ENCODE results near the gene COL16A1. TPM values are rescaled to one million over a fixed set of nuclear protein-coding genes. Genes with fewer than 3 reads are reported as not detected.

Gene COL16A1
- total and polyA plus RNA-seq, 2 of the 13 experiments (the other 11 are each of a cell fraction or from before 2014, with no cell fraction given), result 4.3 to 12.2 TPM

GRCh38 chr1:31715087-31715872 is 11.5 kb upstream of the COL16A1 start (continued):
- TF ChIP-seq ZNF768 (CRISPR knock-in tag; IDR thresholded peaks at IDR 0.05) (peak; percentile 65), ZC3H4 (CRISPR knock-in tag; IDR thresholded peaks at IDR 0.05; ENCODE audit: borderline replicate concordance) (0 out of 2 replicates have a peak, but pooled peaks have one; percentile 43), SALL1 (CRISPR knock-in tag; IDR thresholded peaks at IDR 0.05) (peak; percentile 82), EEA1 (CRISPR knock-in tag; IDR thresholded peaks at IDR 0.05; ENCODE audit: borderline replicate concordance) (peak; percentile 71; the same call in 1 of the 2 replicates), FUBP1 (CRISPR knock-in tag; IDR thresholded peaks at IDR 0.05; ENCODE audit: borderline replicate concordance) (no peak), ZNF260 (CRISPR knock-in tag; IDR thresholded peaks at IDR 0.05; ENCODE audit: borderline replicate concordance, low read depth) (no peak), ZNF513 (CRISPR knock-in tag; conservative IDR thresholded peaks at IDR 0.05) (no peak), ZNF20 (CRISPR knock-in tag; IDR thresholded peaks at IDR 0.05) (no peak), PRDM4 (CRISPR knock-in tag; IDR thresholded peaks at IDR 0.05; ENCODE audit: borderline replicate concordance) (peak; percentile 25; the same call in 1 of the 2 replicates), PPARG (CRISPR knock-in tag; conservative IDR thresholded peaks at IDR 0.05) (no peak), ZNF564 (CRISPR knock-in tag; IDR thresholded peaks at IDR 0.05) (no peak), ZNF101 (CRISPR knock-in tag; IDR thresholded peaks at IDR 0.05; ENCODE audit: borderline replicate concordance, low read depth) (no peak), ARID2 (CRISPR knock-in tag; IDR thresholded peaks at IDR 0.05; ENCODE audit: borderline replicate concordance) (peak; percentile 4; the same call in 1 of the 2 replicates), ADNP (CRISPR knock-in tag; IDR thresholded peaks at IDR 0.05) (no peak), ZNF546 (CRISPR knock-in tag; conservative IDR thresholded peaks at IDR 0.05) (peak; percentile 80; the same call in 1 of the 2 replicates), ZNF124 (CRISPR knock-in tag; IDR thresholded peaks at IDR 0.05) (peak; percentile 29; the same call in 1 of the 2 replicates), ZNF800 (CRISPR knock-in tag; IDR thresholded peaks at IDR 0.05) (peak; percentile 88; the same call in 1 of the 2 replicates), MED13 (CRISPR knock-in tag; IDR thresholded peaks at IDR 0.05) (no peak), ZNF616 (CRISPR knock-in tag; IDR thresholded peaks at IDR 0.05; ENCODE audit: low read depth) (no peak)
